Cardiac fibroblast (primary cell): ENCODE measurements around the gene NSA2.

Experiments
- DNase-seq, 2 donors: peaks; one replicate each; pipeline versions ENCODE4 v3.0.0 to v3.0.0-alpha.2; 2010; ENCODE audit warnings: low read depth in 2 of 2
- H3K4me3 ChIP-seq, 2 donors: replicated peaks in 1 of 2; 1 replicate in 1 of 2; 2 replicates in 1 of 2; pipeline ENCODE4 v1.5.1; 2011; ENCODE audit warnings: low read depth in 2 of 2, low read length in 2 of 2, mild to moderate bottlenecking in 2 of 2, moderate library complexity in 1 of 2
- TF ChIP-seq, protein P1 (sequence below): IDR thresholded peaks from one replicate; pipeline ENCODE4 v1.5.1; 2011; ENCODE audit warnings: low read depth, mild to moderate bottlenecking, low read length, inconsistent platforms

The NSA2 gene

DNA sequence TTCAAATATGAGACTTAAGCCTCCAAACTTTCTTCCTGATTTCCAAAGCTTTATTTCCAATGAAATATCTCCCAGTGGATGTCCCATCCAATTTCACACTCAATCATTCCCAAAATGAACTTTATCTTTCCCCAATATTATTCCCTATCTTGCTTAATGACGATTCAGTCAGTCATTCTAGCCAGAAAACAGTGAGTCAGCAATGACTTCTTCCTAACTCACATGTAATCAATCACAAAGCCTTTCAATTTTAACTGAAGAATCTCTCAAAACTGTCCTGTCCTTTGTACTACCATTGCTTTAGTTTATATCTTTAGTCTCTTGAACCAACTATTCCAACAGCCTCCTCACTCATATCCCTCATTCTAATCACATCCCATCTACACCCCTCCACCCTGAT, 34.9 kb downstream of the NSA2 start:
- DNase-seq = no peak
- no peak overlapping the region for H3K4me3 ChIP-seq
- TF ChIP-seq, protein P1, sequence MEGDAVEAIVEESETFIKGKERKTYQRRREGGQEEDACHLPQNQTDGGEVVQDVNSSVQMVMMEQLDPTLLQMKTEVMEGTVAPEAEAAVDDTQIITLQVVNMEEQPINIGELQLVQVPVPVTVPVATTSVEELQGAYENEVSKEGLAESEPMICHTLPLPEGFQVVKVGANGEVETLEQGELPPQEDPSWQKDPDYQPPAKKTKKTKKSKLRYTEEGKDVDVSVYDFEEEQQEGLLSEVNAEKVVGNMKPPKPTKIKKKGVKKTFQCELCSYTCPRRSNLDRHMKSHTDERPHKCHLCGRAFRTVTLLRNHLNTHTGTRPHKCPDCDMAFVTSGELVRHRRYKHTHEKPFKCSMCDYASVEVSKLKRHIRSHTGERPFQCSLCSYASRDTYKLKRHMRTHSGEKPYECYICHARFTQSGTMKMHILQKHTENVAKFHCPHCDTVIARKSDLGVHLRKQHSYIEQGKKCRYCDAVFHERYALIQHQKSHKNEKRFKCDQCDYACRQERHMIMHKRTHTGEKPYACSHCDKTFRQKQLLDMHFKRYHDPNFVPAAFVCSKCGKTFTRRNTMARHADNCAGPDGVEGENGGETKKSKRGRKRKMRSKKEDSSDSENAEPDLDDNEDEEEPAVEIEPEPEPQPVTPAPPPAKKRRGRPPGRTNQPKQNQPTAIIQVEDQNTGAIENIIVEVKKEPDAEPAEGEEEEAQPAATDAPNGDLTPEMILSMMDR = no peak

DNA sequence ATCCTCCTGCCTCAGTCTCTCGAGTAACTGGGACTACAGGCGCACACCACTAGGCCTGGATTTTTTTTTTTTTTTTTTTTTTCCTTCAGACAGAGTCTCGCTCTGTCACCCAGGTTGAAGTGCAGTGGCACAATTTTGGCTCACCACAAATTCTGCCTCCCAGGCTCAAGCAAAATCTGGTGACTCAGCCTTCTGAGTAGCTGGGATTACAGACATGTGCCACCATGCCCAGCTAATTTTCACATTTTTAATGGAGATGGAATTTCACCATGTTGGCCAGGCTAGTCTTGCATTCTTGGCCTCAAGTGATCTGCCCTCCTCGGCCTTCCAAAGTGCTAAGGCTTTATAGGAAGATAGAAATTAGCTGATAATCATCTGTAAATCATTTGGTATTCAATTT, 43.9 kb downstream of the NSA2 start:
- DNase-seq = no peak
- TF ChIP-seq, protein P1 = no peak

DNA sequence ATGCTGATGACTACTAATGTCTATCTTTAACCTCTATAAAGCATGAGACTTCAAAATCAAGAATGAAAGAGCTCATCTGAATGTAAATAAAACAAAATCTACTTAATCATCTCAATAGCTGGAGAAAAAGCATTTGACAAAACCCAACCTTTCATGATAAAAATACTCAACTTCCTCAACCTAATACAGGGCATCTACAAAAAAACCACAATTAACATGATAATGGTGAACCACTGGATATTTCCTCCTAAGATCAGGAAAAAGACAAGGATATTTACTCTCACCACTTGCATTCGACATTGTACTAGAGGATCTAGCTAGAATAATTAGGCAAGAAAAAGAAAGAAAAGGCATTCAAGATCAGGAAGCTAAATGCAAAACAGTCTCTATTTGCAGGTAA, 49.8 kb downstream of the NSA2 start:
- DNase-seq = no peak
- TF ChIP-seq, protein P1 = no peak
- no peak overlapping the region for H3K4me3 ChIP-seq

More for the DNA sequence above, 43.9 kb downstream of the NSA2 start:
- no peak overlapping the region for H3K4me3 ChIP-seq

DNA sequence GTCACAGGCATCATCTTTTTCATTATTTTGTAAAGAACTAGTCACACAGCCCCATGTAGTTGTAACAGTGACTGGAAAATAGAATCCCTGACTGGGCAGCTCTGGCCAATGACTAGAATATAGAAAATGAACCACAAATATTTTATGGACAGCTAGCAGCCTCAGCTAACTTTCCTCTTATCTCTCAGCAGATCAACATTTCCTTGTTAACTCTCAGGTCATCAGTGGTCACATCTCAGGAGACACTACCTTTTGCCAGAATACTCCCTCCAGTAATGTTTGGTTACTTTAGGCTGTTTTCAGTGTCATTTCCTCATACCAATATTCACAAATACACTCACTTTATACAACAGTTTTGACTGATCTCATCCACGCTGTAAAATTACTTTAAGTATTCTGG, 55.2 kb downstream of the NSA2 start:
- DNase-seq = no peak
- TF ChIP-seq, protein P1 = no peak
- no peak overlapping the region for H3K4me3 ChIP-seq

DNA sequence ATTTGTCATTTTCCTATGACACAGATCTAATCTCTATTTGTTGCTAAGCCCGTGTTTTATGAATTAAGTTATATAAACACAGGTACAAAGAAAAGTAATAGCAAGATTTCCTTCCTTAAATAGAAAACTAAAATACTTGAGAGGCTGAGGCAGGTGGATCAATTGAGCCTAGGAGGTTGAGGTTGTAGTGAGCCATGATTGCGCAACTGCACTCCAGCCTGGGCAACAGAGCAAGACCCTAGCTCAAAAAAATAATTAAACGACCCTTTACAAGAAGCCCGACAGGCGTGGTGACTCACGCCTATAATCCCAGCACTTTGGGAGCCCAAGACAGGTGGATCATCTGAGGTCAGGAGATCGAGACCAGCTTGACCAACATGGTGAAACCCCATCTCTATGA, 62.4 kb downstream of the NSA2 start:
- TF ChIP-seq, protein P1 = no peak
- no peak overlapping the region for H3K4me3 ChIP-seq
- DNase-seq = no peak
